GM18873 (cell line): ENCODE data around the gene PFKM.
A peak's percentile ranks its signal among the peaks of the same experiment; 100 is the strongest.
"Not testable (repeated sequence)": the region's sequence is repeated elsewhere in the genome, so short reads cannot be mapped to it uniquely, and the experiment has no call there.

Experiments
- ATAC-seq: cut with Tn5 transposase; IDR thresholded peaks from one replicate; pipeline ENCODE4 v1.9.1; 2021; ENCODE audit warnings: mild to moderate bottlenecking, moderate library complexity, moderate number of reproducible peaks; ENCODE audit not compliant: unreplicated experiment, low FRiP score

PFKM gene

DNA sequence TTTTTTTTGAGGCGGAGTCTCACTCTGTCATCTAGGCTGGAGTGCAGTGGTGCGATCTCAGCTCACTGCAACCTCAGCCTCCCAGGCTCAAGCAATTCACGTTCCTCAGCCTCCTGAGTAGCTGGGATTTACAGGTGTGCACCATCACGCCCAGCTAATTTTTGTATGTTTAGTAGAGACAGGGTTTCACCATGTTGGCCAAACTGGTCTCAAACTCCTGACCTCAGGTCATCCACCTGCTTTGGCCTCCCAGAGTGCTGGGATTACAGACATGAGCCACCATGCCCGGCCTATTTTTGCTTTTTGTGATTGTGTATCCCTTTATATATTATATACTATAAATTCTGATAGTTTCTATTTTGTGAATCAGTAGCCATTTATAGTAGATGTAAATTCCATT, 36.6 kb downstream of the PFKM start:
- ATAC-seq: not testable (repeated sequence)

DNA sequence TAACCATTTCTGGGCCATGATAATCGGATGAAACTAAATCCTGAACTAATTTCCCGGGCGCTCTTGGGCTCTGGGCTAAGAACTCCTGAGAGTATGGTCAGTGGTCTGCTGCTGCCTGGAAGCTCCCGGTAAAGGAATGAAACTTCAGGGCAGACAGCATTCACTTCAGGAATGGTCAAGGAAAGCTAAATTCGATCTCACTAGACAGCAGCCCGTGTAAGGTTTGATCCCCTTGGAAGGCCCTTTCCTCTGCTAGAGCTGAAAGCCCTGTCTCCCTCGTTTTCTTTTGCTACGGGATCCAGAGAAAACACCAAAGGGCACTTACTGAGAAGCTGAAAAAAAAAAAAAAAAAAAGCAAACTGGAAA, 37.5 kb downstream of the PFKM start:
- ATAC-seq: no peak

DNA sequence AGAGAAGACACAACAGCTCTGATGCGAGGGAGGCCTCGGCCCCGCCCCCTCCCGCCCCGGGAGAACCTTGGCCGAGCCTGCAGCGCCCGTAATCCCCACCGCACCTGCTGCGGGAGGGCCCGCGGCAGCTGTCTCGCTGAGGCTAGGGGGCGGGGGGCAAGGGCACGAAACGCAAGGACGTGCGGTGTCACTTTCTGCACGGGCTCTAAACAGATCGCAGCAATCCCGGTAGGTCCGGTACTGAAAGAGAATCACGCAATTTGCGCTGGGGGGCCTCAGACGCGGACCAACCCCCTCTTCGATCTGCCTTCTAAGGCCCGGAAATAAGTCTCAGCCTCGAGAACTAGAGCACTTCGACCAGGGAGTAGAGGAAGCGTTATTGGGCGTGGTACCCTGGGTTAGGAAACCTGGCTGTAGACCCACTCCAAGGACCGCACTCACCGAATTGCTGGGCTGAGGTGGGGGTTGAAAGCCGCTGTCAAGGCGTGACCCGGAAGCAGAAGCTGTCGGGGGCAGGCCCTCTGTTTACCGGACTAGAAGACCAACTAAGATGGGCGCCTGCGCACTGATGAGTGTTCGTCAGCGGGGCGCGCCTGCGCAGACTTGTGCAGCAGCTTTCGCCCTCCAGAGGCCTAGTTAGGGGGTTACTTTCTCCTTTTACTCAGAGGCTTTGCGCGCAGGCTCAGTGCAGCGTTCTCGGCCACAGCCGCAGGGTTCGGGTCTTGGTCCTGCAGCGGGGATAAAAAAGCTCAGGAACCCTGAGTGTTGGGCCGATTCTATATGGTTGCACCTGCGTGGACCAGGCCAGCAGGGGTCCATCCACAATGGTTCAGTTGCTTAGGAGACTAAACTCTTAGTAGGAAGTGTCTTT, 38.1 kb downstream of the PFKM start, which contains the start of gene ASB8:
ASB8 (minus strand) TSS at position 498 of the 871 bp plus-strand sequence. CDS start 4,019 bp downstream, outside the sequence.
- peak; percentile 89 for ATAC-seq

DNA sequence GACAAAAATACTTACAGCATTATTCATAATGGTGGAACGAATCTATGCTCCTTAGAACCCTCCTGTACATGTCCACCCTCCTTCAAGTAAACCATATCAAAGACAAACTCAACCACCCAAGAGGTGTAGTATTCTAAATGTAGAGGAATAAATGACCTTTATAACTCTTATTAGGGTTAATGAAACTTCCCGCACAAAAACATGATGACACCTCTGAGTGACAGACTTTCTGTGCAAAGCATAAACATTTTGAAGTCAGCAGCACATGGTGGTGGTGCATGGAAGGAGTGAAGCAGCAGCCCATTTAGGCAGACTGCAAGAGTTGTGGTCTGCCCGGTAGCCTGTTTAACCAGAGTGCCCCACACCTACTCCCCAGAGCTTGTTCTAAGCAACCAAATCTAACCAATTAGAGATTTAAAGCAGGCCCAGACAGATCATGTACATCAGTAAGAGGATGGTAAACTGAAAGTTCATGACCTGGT, 38.8 kb downstream of the PFKM start:
- ATAC-seq: no peak

DNA sequence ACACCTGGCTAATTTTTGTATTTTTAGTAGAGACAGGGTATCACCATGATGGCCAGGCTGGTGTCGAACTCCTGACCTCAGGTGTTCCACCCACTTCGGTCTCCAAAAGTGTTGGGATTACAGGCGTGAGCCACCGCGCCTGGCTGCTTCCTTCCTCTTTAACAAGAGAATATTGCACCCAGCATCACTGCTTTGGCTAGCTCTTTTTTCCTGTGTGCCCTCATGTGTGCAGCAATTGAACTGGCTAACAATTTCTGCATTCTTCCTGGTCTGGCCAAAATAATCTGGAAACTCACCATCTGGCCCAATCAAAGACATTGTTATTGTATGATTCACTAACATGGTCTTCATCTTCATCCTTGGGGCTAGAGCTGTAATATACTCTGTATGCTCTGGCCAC, 40.9 kb downstream of the PFKM start:
- ATAC-seq: no peak

DNA sequence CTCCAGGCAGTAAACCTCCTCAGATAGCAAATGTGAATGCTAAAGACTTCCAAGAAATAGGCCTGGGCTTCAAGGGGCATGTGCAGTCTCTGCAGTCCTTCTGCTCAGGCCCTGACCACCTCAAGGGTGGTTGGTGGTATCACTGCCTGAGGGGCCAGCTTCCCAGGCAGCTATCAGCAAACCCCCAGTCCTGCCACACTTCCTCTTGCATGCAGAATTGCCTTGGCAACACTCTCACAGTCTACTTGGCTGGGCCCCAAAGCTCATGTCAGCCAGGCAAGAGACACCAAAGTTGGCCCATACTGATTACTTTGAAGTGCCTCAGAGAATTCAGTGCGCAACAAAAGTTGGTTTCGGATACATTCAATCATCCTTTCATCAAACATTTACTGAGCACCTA, 41.6 kb downstream of the PFKM start:
- ATAC-seq: no peak

DNA sequence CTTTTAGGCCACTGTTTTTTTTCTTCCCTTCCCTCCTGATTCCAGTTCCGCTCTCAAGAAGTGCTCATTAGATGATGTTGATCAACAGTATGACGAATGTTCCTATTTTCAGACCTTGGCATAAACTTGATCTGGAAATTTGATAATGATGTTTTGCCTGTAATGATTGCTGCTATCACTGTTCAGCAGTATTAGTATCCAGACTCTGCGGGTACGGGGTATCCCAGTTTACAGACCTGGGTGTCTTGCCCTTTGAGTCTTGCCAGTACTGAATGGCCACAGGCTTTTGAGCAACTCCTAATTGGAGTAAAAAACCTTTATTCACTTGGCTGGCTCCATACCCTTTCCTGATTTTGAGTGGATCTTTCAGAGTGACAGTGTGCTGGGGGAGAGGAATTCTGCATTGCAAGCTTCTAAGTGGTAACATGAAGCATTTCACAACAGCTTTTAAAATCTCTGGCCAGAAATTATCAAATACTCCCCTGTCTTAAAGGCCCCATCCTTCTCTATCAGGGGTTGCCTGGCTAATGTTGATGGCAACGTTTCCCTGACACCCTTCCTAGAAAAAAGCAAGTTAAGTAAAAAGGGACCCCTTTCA, 44.1 kb downstream of the PFKM start:
- ATAC-seq: no peak

DNA sequence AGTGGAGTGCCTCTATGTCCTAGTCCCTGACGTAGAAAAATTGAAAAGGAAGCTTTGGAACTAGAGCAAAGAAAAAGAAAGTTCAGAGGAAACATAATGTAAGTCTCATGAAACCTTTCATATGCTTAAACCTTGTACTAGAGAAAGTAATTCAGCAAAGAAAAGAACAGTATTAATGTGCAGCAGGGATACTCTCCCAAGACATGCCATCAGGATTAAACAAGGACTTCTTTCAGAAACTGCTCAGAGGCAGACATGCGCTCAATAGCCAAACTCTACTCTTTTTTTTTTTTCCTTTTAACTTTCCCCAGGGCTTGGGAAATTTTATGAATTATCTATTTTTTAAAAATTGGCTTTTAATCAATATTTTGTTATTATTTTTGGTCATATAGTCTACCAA, 45.3 kb downstream of the PFKM start:
- ATAC-seq: no peak

DNA sequence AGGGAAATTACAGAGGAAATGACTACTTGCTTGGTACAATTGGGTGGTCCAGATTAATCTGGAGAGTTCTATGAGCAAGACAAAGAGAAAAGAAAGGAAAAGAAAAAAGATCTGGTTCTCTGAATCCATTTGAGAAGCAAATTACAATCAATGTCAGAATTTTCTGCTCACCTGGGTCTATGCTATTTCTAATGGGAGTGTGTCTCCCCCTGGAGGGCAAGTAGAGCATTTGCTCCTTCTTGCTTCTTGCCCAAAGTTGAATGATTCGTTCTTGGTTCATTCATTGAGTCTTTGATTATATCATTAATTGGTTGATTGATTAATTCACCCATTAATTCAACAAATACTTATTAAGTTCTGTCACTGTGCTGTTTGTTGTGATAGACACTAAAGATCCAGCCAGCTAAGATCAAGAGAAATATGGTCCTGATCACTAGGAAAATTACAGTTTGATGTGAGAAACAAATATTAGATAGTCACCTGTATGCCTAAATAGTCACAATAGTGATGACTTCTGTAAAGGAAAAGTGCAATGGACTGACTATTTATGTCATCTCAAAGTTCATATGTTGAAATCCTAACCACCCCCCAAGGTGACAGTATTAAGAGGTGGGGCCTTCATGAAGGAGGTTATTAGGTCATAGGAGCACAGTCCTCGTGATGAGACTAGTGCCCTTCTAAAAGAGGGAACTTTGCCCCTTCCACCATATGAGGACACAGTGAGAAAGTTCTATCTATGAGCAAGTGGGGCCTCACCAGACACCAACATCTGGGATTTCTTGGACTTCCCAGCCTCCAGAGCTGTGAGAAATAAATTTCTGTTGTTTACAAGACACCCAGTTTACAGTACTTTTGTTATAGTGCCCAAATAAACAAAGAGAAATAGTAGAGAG, 46.2 kb downstream of the PFKM start:
- ATAC-seq: no peak

DNA sequence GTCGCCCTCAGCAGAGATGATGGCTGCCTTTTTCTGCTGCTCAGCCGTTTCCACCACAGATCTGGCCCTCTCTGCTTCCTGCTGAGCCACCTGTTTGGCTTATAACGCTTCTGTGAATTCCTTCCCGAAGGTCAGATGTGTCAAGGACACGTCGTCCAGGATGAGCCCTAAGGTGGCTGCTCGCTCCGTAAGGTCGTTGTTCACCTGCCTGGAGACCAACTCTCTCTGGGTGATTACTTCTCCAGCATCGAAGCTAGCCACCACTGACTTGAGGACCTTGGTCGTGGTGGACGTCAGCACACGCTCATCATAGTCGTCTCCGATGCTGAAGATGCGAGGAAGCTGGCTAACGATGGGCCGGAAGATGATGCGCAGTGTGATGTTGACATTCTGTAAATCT, 49.8 kb downstream of the PFKM start:
- no peak for ATAC-seq

DNA sequence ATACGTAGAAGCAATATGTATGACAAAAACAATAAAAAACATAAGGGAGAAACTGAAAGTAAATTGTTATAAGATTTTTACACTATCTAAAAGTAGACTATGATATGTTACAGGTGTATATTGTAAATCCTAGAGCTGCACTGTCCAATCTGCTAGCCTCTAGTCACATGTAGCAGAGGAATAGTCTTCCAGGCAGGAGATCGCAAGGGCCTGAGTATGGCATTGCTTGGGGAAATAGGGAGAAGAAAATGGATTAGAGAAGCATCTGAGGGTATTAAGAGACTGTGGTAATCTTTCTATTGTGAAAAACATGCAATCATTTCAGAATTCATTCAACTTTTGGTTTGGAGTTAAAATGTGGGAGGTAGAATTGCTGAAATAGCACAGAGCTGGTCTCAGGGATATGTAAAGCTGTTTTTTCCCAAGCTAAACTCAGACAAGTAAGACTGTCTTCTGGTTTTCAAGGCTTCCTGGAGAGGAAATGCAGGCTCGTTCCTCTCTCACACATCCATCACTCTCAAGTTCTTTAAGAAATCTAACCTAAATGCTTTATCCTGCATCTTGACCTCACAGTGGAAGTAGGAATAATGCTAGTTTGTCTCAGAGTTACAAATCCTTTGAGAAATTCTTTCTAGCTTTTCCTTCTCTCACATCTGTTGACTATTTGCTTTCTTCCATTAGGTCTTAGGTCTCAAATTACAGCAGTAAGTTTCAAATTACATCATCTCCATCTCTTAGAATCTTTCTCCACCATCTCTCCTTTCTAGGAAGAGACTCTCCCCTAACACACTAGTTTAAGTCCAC, 56.7 kb downstream of the PFKM start:
- ATAC-seq: no peak

DNA sequence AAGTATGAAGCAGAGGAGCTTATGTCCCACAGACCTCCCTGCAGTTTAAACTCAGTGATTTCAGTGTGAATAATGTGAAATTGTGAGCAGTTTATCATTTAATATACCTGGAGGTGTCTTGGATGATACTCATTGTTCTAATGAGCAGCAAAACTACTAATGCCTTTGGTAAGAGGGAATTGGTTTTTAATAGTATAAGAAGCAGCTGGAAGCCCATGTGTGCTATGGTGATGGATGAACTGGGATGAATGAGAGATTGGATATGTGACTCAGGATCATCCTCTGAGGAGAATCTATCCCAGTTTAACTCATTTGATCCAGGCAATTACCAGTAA, 57.2 kb downstream of the PFKM start:
- no peak for ATAC-seq

DNA sequence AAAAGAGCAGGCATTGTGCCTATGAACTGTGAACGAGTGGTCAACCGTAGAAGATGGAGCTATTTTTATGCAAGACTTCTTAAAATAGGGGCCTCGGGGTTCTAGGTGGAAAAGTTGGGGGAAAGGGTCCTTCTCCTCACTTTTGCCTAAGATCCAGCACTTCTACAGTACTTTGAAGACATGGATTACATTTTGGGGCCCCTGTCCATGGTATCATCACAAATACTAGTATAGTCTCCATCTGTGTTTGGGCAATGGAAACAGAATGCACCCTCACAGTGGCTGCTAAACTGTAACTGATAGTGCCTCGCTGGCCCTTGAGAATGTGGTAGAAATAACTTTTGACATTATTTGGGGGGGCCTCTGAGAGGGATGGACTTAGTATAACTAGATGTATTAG, 58.8 kb downstream of the PFKM start:
- ATAC-seq: no peak

DNA sequence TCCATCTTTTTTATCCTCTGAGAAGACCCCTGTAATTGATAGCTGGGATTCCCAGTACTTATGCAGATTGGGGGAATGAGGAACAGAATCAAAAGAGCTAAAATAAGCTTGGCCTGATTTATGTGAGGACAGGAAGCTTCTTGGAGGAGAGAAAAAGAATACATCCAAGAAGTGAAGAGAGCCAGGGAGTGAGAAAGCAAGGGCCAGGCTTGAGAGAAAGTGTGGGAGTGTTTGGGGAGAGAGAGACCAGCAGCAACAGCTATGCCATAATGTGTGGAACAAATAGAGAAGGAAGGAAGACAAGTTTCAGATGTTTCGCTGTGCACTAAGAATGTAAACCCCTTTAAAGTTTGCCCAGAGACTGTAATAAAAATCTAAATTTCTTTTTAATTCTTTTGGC, 60.3 kb downstream of the PFKM start:
- ATAC-seq: no peak

DNA sequence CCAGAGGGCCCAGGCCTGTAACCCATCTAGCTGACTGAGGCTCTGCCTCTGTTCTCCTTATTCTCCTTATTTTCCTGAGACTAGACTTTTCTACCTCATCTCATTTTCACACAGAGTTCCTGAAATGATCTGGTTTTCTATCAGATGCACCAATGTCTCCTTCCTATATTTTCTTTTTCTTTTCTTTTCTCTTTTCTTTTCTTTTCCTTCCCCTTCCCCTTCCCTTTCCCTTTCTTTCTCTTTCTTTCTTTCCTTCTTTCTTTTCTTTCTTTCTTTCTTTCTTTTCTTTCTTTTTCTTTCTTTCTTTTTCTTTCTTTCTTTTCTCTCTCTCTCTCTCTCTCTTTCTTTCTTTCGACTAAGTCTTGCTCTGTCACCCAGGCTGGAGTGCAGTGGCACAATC, 61.3 kb downstream of the PFKM start:
- ATAC-seq: no peak

DNA sequence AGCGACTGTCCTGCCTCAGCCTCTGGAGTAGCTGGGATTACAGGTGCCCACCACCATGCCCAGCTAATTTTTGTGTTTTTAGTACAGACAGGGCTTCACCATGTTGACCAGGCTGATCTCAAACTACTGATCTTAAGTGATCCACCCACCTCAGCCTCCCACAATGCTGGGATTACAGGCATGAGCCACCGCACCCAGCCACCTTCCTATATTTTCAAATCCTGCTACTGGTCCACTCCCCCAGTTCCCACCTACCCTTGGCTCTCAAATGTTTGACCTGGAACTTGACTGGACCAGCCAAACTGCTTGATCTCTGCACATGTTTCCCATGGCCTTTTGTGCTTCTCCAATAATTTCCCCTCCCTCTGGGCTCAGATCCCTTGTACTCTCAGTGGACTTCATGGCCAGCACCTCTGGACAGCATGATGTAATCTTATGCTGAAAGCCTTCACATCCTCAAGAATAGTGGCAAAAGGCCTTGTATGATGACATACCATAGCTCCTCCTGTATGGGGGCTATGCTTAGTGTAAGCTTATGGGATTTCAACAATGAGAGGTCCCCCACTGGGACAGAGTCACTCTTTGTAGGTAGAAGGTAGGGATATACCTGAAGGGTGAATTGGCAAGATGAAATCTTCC, 61.8 kb downstream of the PFKM start:
- no peak for ATAC-seq

DNA sequence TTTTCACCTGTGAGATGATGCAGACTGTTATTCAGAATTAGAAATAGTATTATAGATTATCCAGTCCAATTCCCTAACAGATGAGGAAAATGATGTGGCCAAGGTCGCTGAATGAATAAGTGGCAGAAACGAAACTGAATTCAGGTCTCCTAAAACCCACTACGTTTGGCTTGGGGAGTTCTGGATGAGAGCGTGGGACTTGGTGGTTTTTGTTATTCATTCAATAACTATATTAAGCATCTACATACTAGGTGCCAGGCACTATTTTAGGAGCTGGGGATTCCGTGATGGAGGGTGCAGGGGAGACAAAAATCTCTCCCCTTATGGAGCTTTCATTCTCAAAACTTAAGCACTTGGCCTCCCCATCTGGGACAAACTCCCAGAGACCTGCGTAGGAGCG, 63.5 kb downstream of the PFKM start:
- no peak for ATAC-seq

DNA sequence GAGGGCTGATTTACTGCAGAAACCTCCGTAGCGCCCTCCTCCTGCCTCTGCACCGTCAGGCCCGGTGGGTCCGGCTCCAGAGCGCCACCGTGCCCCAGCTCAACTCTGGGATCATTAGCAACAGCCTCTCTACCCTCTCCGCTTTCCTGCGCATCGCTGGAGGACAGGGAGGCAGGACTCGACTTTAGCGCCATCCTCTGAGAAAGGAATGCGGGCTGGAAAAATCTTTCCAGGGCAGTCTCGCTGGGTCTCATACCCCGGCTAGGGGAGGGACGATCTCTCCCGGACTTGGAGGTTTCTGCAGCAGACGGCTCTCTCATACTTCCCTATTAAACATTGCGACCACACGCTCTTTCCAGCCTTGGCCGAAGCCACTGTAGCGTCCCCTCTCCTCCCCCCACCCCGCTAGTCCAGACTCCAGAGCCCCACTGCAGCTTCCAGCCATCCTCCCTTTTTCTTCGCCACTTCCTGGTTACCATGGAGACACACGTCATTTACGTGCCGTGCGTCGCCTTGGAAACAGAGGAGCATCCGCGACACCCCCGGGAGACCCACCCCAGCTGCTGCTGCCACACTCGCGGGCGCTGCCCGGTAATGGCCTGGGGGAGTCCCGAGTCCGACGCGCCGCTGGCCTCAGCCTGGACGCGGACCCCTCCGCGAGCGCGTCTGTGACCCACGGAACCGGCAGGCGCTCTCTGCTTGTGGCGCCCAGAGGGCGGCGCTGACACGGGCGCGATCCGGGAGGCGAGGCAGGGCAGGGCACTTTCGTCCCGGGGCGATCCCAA, 64.1 kb downstream of the PFKM start, which contains the start of gene CCDC184:
CCDC184 (plus strand) TSS at position 554 of the 785 bp plus-strand sequence. CDS start 479 bp downstream, outside the sequence.
- ATAC-seq: no peak
